SH-SY5Y (cell line): ENCODE results near the gene HAUS7.

ENCODE experiments used
- GATA2 ChIP-seq: IDR thresholded peaks from 2 replicates; pipeline ENCODE4 v1.6.1; 2011; ENCODE audit warnings: mild to moderate bottlenecking, low read depth, low read length
- GATA3 ChIP-seq: IDR thresholded peaks from 2 replicates; pipeline ENCODE4 v1.6.1; 2011; ENCODE audit warnings: low read depth, mild to moderate bottlenecking, low read length, moderate library complexity

DNA sequence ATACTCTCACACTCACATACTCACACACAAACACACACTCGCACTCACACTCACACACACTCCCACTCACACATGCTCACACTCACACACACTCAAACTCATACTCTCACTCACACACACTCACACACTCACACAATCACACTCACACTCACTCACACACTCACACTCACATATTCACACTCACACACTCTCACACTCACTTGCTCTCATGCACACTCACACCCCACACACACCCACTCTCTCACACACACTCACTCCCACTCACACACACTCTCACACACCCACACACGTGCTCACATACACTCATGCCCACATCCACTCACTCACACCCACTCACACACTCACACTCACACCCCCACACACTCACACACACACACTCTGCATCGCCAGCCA is 42.1 kb upstream of the HAUS7 start:
- TF ChIP-seq GATA3 (no peak), GATA2 (no peak)
